HEK293 (cell line): ENCODE results near the gene TRIM7.
A peak's percentile ranks its signal among the peaks of the same experiment; 100 is the strongest.
"Not testable (repeated sequence)": the region's sequence is repeated elsewhere in the genome, so short reads cannot be mapped to it uniquely, and the experiment has no call there.

Experiments
- CTCF ChIA-PET: fragments of 350-600 bp; formaldehyde crosslinking; extraction: SDS; loops from one replicate; lab custom pipeline; 2021; ENCODE audit warnings: antibody characterized with exemption; lab: Yijun Ruan, JAX
- POLR2A ChIA-PET: fragments of 300-600 bp; formaldehyde crosslinking; extraction: SDS; loops from one replicate; lab custom pipeline; 2020; ENCODE audit warnings: antibody characterized with exemption, inconsistent platforms; lab: Yijun Ruan, JAX
- H3K27ac ChIP-seq: fragments of 200-500 bp; sonication (Bioruptor generic); 2 replicates; pipeline ENCODE4 v1.5.1; 2014; ENCODE audit warnings: low read depth, low read length, control low read depth, inconsistent platforms; ENCODE audit errors: extremely low read depth
- H3K36me3 ChIP-seq, 2 experiments: fragments of 200-500 bp in 1 of 2; sonication (Bioruptor generic) in 1 of 2; 1 replicate in 1 of 2; 2 replicates in 1 of 2; pipeline ENCODE4 v1.5.1; 2014 to 2017; ENCODE audit warnings: inconsistent platforms in 2 of 2, low read length in 2 of 2; ENCODE audit not compliant: control insufficient read depth in 2 of 2, insufficient read depth in 1 of 2
- H3K4me1 ChIP-seq: fragments of 200-500 bp; sonication (Bioruptor generic); 2 replicates; pipeline ENCODE4 v1.5.1; 2014; ENCODE audit warnings: mild to moderate bottlenecking, low read length, inconsistent platforms; ENCODE audit not compliant: control insufficient read depth, insufficient read depth
- H3K4me3 ChIP-seq: 2 replicates; pipeline ENCODE4 v1.5.1; 2011; ENCODE audit warnings: low read depth, mild to moderate bottlenecking, control low read depth, low read length, moderate library complexity
- H3K9me3 ChIP-seq: fragments of 200-500 bp; sonication (Bioruptor generic); 2 replicates; pipeline ENCODE4 v1.5.1; 2014; ENCODE audit warnings: low read depth, low read length, inconsistent platforms; ENCODE audit not compliant: control insufficient read depth, insufficient read depth
- EGR2 ChIP-seq: fragments of 450-650 bp; formaldehyde crosslinking; IDR thresholded peaks from 2 replicates; pipeline ENCODE4 v1.5.1; 2016; ENCODE audit warnings: low read depth, missing biosample characterization, missing genetic modification characterization
- IKZF3 ChIP-seq: fragments of 450-650 bp; IDR thresholded peaks from 2 replicates; pipeline ENCODE4 v1.5.0; 2018; ENCODE audit warnings: missing biosample characterization, mild to moderate bottlenecking, missing genetic modification characterization, moderate library complexity
- KLF7 ChIP-seq: fragments of 450-650 bp; formaldehyde crosslinking; IDR thresholded peaks from 2 replicates; pipeline ENCODE4 v1.5.1; 2016; ENCODE audit warnings: missing biosample characterization, missing genetic modification characterization, borderline replicate concordance
- MZF1 ChIP-seq: fragments of 450-650 bp; formaldehyde crosslinking; IDR thresholded peaks from 2 replicates; pipeline ENCODE4 v1.5.1; 2017; ENCODE audit warnings: missing biosample characterization, missing genetic modification characterization, borderline replicate concordance
- SCRT2 ChIP-seq: fragments of 450-650 bp; formaldehyde crosslinking; IDR thresholded peaks from 2 replicates; pipeline ENCODE4 v1.5.1; 2016; ENCODE audit warnings: missing biosample characterization, missing genetic modification characterization
- SP3 ChIP-seq: fragments of 450-650 bp; formaldehyde crosslinking; IDR thresholded peaks from 2 replicates; pipeline ENCODE4 v1.5.1; 2016; ENCODE audit warnings: missing biosample characterization, missing genetic modification characterization
- SP7 ChIP-seq: fragments of 450-650 bp; formaldehyde crosslinking; IDR thresholded peaks from 2 replicates; pipeline ENCODE4 v1.5.1; 2016; ENCODE audit warnings: missing biosample characterization, missing genetic modification characterization
- TSHZ1 ChIP-seq: fragments of 450-650 bp; formaldehyde crosslinking; IDR thresholded peaks from 2 replicates; pipeline ENCODE4 v1.5.1; 2016; ENCODE audit warnings: missing biosample characterization, missing genetic modification characterization, borderline replicate concordance
- ZBTB17 ChIP-seq: fragments of 450-650 bp; formaldehyde crosslinking; IDR thresholded peaks from 2 replicates; pipeline ENCODE4 v1.5.1; 2016; ENCODE audit warnings: missing biosample characterization, missing genetic modification characterization
- ZBTB8A ChIP-seq: fragments of 450-650 bp; formaldehyde crosslinking; IDR thresholded peaks from 2 replicates; pipeline ENCODE4 v1.5.1; 2016; ENCODE audit warnings: missing biosample characterization, missing genetic modification characterization
- ZEB2 ChIP-seq: fragments of 450-650 bp; formaldehyde crosslinking; IDR thresholded peaks from 2 replicates; pipeline ENCODE4 v1.5.1; 2016; ENCODE audit warnings: missing biosample characterization, missing genetic modification characterization
- ZFHX2 ChIP-seq: fragments of 450-650 bp; formaldehyde crosslinking; conservative IDR thresholded peaks from 2 replicates; pipeline ENCODE4 v1.5.1; 2016; ENCODE audit warnings: missing biosample characterization, missing genetic modification characterization
- ZNF10 ChIP-seq: fragments of 450-650 bp; formaldehyde crosslinking; IDR thresholded peaks from 2 replicates; pipeline ENCODE4 v1.5.1; 2017; ENCODE audit warnings: missing biosample characterization, missing genetic modification characterization
- ZNF121 ChIP-seq: fragments of 450-650 bp; formaldehyde crosslinking; IDR thresholded peaks from 2 replicates; pipeline ENCODE4 v1.5.1; 2016; ENCODE audit warnings: missing biosample characterization, missing genetic modification characterization
- ZNF18 ChIP-seq: fragments of 450-650 bp; formaldehyde crosslinking; IDR thresholded peaks from 2 replicates; pipeline ENCODE4 v1.5.1; 2016; ENCODE audit warnings: missing biosample characterization, missing genetic modification characterization
- ZNF211 ChIP-seq: fragments of 450-650 bp; formaldehyde crosslinking; IDR thresholded peaks from 2 replicates; pipeline ENCODE4 v1.5.1; 2016; ENCODE audit warnings: low read depth, missing biosample characterization, missing genetic modification characterization
- ZNF248 ChIP-seq: fragments of 450-650 bp; formaldehyde crosslinking; IDR thresholded peaks from 2 replicates; pipeline ENCODE4 v1.5.1; 2017; ENCODE audit warnings: missing biosample characterization, missing genetic modification characterization
- ZNF341 ChIP-seq: fragments of 450-650 bp; formaldehyde crosslinking; IDR thresholded peaks from 2 replicates; pipeline ENCODE4; 2016; ENCODE audit warnings: low read depth, missing biosample characterization, missing genetic modification characterization
- ZNF521 ChIP-seq: fragments of 450-650 bp; formaldehyde crosslinking; IDR thresholded peaks from 2 replicates; pipeline ENCODE4 v1.5.1; 2017; ENCODE audit warnings: missing biosample characterization, mild to moderate bottlenecking, missing genetic modification characterization
- ZNF561 ChIP-seq: fragments of 450-650 bp; IDR thresholded peaks from 2 replicates; pipeline ENCODE4 v1.5.1; 2018; ENCODE audit warnings: missing biosample characterization, missing genetic modification characterization, borderline replicate concordance
- ZNF585B ChIP-seq: fragments of 450-650 bp; formaldehyde crosslinking; IDR thresholded peaks from 2 replicates; pipeline ENCODE4 v1.5.1; 2016; ENCODE audit warnings: missing biosample characterization, missing genetic modification characterization
- ZNF600 ChIP-seq: fragments of 450-650 bp; formaldehyde crosslinking; IDR thresholded peaks from 2 replicates; pipeline ENCODE4 v1.5.1; 2016; ENCODE audit warnings: missing biosample characterization, missing genetic modification characterization
- ZNF623 ChIP-seq: fragments of 450-650 bp; formaldehyde crosslinking; IDR thresholded peaks from 2 replicates; pipeline ENCODE4 v1.5.1; 2016; ENCODE audit warnings: missing biosample characterization, missing genetic modification characterization
- ZNF629 ChIP-seq: fragments of 450-650 bp; formaldehyde crosslinking; IDR thresholded peaks from 2 replicates; pipeline ENCODE4 v1.5.1; 2017; ENCODE audit warnings: missing biosample characterization, missing genetic modification characterization
- ZNF654 ChIP-seq: fragments of 450-650 bp; formaldehyde crosslinking; IDR thresholded peaks from 2 replicates; pipeline ENCODE4 v1.5.1; 2016; ENCODE audit warnings: low read depth, missing biosample characterization, missing genetic modification characterization
- ZXDB ChIP-seq: fragments of 450-650 bp; formaldehyde crosslinking; IDR thresholded peaks from 2 replicates; pipeline ENCODE4 v1.5.1; 2016; ENCODE audit warnings: missing biosample characterization, missing genetic modification characterization

The TRIM7 gene

GRCh38 chr5:181181650-181182565 lies 23.1 kb downstream of the TRIM7 start:
- Histone ChIP-seq H3K4me3 (no peak overlapping the region), H3K4me1 (no peaks in the 10 kb centered on the region), H3K9me3 (no peaks in the 10 kb centered on the region), H3K27ac (no peak overlapping the region), H3K36me3 (no peaks in the 10 kb centered on the region)
- TF ChIP-seq ZNF654 (peak; percentile 91), ZNF623 (tag by site-specific recombination) (no peak), SP3 (0 out of 2 replicates have a peak, but pooled peaks have one; percentile 28), ZBTB17 (tag by site-specific recombination) (peak; percentile 86), ZNF600 (tag by site-specific recombination) (0 out of 2 replicates have a peak, but pooled peaks have one; percentile 59), ZNF211 (tag by site-specific recombination) (no peak), ZFHX2 (0 out of 2 replicates have a peak, but pooled peaks have one; percentile 12), ZNF10 (no peak), ZBTB8A (peak; percentile 18; the same call in 1 of the 2 replicates), ZNF561 (tag by site-specific recombination) (peak; percentile 99), ZXDB (peak; percentile 53; the same call in 1 of the 2 replicates), SP7 (tag by site-specific recombination) (peak; percentile 90), MZF1 (tag by site-specific recombination) (0 out of 2 replicates have a peak, but pooled peaks have one; percentile 22), ZEB2 (tag by site-specific recombination) (0 out of 2 replicates have a peak, but pooled peaks have one; percentile 46), ZNF629 (tag by site-specific recombination) (0 out of 2 replicates have a peak, but pooled peaks have one; percentile 34), IKZF3 (tag by site-specific recombination) (peak; percentile 42; the same call in 1 of the 2 replicates), SCRT2 (tag by site-specific recombination) (no peak)
- ChIA-PET CTCF (interaction anchor here (1.0 kb wide), 1 partner anchor 13 kb away, joined by 5 read pairs; no protein-coding TSS in a partner anchor), POLR2A (no interaction called here)

DNA sequence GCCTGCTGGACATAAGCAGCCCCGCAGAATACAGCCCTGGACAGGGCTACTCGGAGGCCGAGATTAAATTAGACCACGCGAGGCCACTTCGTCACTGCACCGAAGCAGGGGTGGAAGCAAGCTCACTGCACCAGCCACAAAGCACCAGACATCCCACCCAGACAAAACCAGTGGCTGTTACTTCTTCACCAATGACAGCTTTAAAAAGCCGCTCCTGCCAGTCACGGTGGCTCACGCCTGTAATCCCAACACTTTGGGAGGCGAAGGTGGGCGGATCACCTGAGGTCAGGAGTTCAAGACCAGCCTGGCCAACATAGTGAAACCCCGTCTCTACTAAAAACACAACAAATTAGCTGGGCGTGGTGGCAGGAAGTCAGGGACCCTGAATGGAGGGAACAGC lies 27.4 kb downstream of the TRIM7 start:
- H3K4me1 ChIP-seq = not testable (repeated sequence)
- POLR2A ChIA-PET = interaction anchor here (1.2 kb wide), 1 partner anchor 14 kb away, joined by 4 read pairs; no protein-coding TSS in a partner anchor
- TF ChIP-seq EGR2 (peak; percentile 42; the same call in 1 of the 2 replicates), KLF7 (tag by site-specific recombination) (peak; percentile 46; the same call in 1 of the 2 replicates), ZNF341 (tag by site-specific recombination) (peak; percentile 78), ZNF121 (tag by site-specific recombination) (0 out of 2 replicates have a peak, but pooled peaks have one; percentile 20)

GRCh38 chr5:181176254-181176952 lies 28.6 kb downstream of the TRIM7 start:
- H3K27ac ChIP-seq = no peak overlapping the region
- H3K9me3 ChIP-seq = no peaks in the 10 kb centered on the region
- CTCF ChIA-PET = interaction anchor here (0.6 to 0.7 kb wide), 2 partner anchors 17 to 685 kb away, joined by 3 to 4 read pairs; no protein-coding TSS in a partner anchor
- H3K4me1 ChIP-seq = no peaks in the 10 kb centered on the region
- no peaks in the 10 kb centered on the region for H3K36me3 ChIP-seq
- H3K4me3 ChIP-seq = no peak overlapping the region
- POLR2A ChIA-PET = interaction anchor here (1.3 kb wide), 1 partner anchor 11 kb away, joined by 3 read pairs; no protein-coding TSS in a partner anchor
- no peak for TF ChIP-seq ZNF248 (tag by site-specific recombination)
- no peak for TF ChIP-seq ZNF521 (tag by site-specific recombination)
- TF ChIP-seq ZNF585B (tag by site-specific recombination) = no peak
- TF ChIP-seq ZNF18 (tag by site-specific recombination) = no peak
- no peak for TF ChIP-seq TSHZ1 (tag by site-specific recombination)

More for the DNA sequence above, 27.4 kb downstream of the TRIM7 start:
- H3K27ac ChIP-seq, H3K9me3 ChIP-seq, H3K36me3 ChIP-seq, H3K4me3 ChIP-seq: not testable (repeated sequence)
- CTCF ChIA-PET = interaction anchor here (1.2 kb wide), 1 partner anchor 10 kb away, joined by 3 read pairs; no protein-coding TSS in a partner anchor
